Neural cell (in vitro differentiated cells): ENCODE measurements around the gene CNTNAP2.
A peak's percentile ranks its signal among the peaks of the same experiment; 100 is the strongest.

Experiments
- CTCF ChIP-seq: fragments of 450-650 bp; IDR thresholded peaks from 2 replicates; pipeline ENCODE4 v1.5.1; 2014; ENCODE audit warnings: antibody characterized with exemption, mild to moderate bottlenecking, moderate library complexity; ENCODE audit not compliant: poor library complexity, severe bottlenecking
- EZH2 ChIP-seq: fragments of 200-600, 300-800 bp; shearing (Covaris generic), sonication (generic); IDR thresholded peaks from 2 replicates; pipeline ENCODE4 v1.6.1; 2014; ENCODE audit warnings: antibody characterized with exemption, low read length, borderline replicate concordance, mild to moderate bottlenecking; ENCODE audit not compliant: insufficient read depth, poor library complexity, severe bottlenecking
- SMC3 ChIP-seq: fragments of 450-650 bp; conservative IDR thresholded peaks from 2 replicates; pipeline ENCODE4 v1.6.1; 2014; ENCODE audit warnings: antibody characterized with exemption, mild to moderate bottlenecking, moderate library complexity; ENCODE audit not compliant: poor library complexity

- TF ChIP-seq CTCF (no peak), EZH2 (no peak), SMC3 (peak; percentile 35)
Observed at GRCh38 chr7:148276314-148277041, 2159.9 kb downstream of the CNTNAP2 start.
